ENCODE data around the gene CRTAC1. TPM values are rescaled to one million over a fixed set of nuclear protein-coding genes. Genes with fewer than 3 reads are reported as not detected.

The CRTAC1 gene
- total and polyA plus RNA-seq, 2 donors (not counting 3 experiments of a cell fraction or from before 2014, with no cell fraction given) = 1.4 to 3.0 TPM

DNA sequence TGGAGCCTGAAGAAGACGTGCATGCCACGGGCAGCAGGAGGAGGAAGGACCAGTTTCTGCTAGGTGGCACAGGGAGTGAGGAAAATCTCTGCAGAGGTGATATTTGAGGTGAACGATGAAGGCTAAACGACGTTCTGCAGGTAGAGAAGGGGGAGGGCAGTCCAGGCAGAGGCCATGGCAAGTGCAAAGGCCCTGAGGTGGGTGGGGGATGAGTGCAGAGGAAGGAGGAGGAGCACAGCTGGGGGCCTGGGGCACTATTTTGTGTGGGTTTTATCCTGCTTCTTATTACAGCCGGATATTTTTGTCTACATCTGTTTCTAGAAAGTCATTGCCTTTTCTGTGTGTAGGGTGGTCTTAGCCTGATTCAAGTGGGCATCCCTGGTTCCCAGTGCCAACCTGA is 123.2 kb downstream of the CRTAC1 start:
- Histone ChIP-seq H3K9me1 (replicated peaks; ENCODE audit: control insufficient read depth, extremely low read depth, insufficient read depth, low read length) (no peaks in the 10 kb centered on the region), H3K4me3 (replicated peaks in 1 of 3; ENCODE audit: insufficient read depth in 1 of 3, low read depth in 1 of 3, low read length in 3 of 3) (no peak overlapping the region), H3K27ac (ENCODE audit: insufficient read depth, low read depth, low read length) (no peak overlapping the region), H3K4me1 (ENCODE audit: control insufficient read depth, extremely low read depth, insufficient read depth, low read length) (no peaks in the 10 kb centered on the region), H3K36me3 (ENCODE audit: control insufficient read depth in 2 of 2, extremely low read depth in 1 of 2, insufficient read depth in 2 of 2, low read length in 2 of 2) (no peaks in the 10 kb centered on the region), H3K9ac (replicated peaks; ENCODE audit: extremely low read depth, insufficient read depth, low read length) (no peak overlapping the region), H3K9me3 (replicated peaks; ENCODE audit: control insufficient read depth, insufficient read depth, low read length) (no peaks in the 10 kb centered on the region), H3K27me3 (ENCODE audit: control insufficient read depth in 2 of 2, insufficient read depth in 2 of 2, low read length in 2 of 2) (peaks cover 0 to 3% of the 10 kb centered on the region in 2 experiments), H4K20me1 (replicated peaks; ENCODE audit: control insufficient read depth, extremely low read depth, insufficient read depth, low read length) (no peaks in the 10 kb centered on the region), H3K4me2 (ENCODE audit: insufficient read depth, low read length) (no peak overlapping the region), H2AFZ (ENCODE audit: low read depth, low read length) (no peak overlapping the region), H3K79me2 (ENCODE audit: control insufficient read depth, insufficient read depth, low read length) (no peaks in the 10 kb centered on the region)
- no peak for FAIRE-seq
- dilution Hi-C loops (cut with MboI; ENCODE audit: extremely low pct_ligation_motif_present, low sequenced_read_pairs) = no loop called here
- DNase-seq (ENCODE audit: low read depth, low spot score) = no peak
- POLR2A ChIA-PET = no interaction called here
- intact Hi-C loops (cut with micrococcal nuclease) = no loop called here
- CTCF ChIA-PET = interaction anchor here (6.3 kb wide), 1 partner anchor 8 kb away, joined by 41 read pairs; no protein-coding TSS in a partner anchor
- TF ChIP-seq MYC (IDR thresholded peaks at IDR 0.05; ENCODE audit: low read depth, low read length) (no peak), EZH2 (IDR thresholded peaks at IDR 0.05; ENCODE audit: borderline replicate concordance, low read depth, low read length, severe bottlenecking) (no peak), POLR2A (IDR thresholded peaks at IDR 0.05; ENCODE audit: low read depth, low read length) (no peak), JUN (IDR thresholded peaks at IDR 0.05; ENCODE audit: borderline replicate concordance, insufficient read depth, insufficient read length, low read depth) (no peak), FOS (IDR thresholded peaks at IDR 0.05; ENCODE audit: borderline replicate concordance, insufficient read depth, low read length) (no peak), POLR2AphosphoS5 (IDR thresholded peaks at IDR 0.05; ENCODE audit: insufficient read depth, low read depth, low read length) (no peak), GATA2 (IDR thresholded peaks at IDR 0.05; ENCODE audit: insufficient read depth, insufficient read length, low read depth, low read length) (no peak)
- TF ChIP-seq, protein P1, sequence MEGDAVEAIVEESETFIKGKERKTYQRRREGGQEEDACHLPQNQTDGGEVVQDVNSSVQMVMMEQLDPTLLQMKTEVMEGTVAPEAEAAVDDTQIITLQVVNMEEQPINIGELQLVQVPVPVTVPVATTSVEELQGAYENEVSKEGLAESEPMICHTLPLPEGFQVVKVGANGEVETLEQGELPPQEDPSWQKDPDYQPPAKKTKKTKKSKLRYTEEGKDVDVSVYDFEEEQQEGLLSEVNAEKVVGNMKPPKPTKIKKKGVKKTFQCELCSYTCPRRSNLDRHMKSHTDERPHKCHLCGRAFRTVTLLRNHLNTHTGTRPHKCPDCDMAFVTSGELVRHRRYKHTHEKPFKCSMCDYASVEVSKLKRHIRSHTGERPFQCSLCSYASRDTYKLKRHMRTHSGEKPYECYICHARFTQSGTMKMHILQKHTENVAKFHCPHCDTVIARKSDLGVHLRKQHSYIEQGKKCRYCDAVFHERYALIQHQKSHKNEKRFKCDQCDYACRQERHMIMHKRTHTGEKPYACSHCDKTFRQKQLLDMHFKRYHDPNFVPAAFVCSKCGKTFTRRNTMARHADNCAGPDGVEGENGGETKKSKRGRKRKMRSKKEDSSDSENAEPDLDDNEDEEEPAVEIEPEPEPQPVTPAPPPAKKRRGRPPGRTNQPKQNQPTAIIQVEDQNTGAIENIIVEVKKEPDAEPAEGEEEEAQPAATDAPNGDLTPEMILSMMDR (IDR thresholded peaks at IDR 0.05; ENCODE audit: extremely low read depth in 1 of 2, insufficient read depth in 1 of 2, low read depth in 1 of 2, low read length in 2 of 2) = no peak
- TF ChIP-seq, protein P2, sequence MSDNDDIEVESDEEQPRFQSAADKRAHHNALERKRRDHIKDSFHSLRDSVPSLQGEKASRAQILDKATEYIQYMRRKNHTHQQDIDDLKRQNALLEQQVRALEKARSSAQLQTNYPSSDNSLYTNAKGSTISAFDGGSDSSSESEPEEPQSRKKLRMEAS (IDR thresholded peaks at IDR 0.05; ENCODE audit: insufficient read depth, insufficient read length) = no peak
- BruUV-seq (replicated peaks) = no TSS peak
